AG08395 (cell line): ENCODE measurements around the gene RHO.
A peak's percentile ranks its signal among the peaks of the same experiment; 100 is the strongest.

Experiments used
- DNase-seq: peaks from one replicate; pipeline ENCODE4 v3.0.0; 2012; ENCODE audit warnings: mixed read lengths, low spot score

The RHO gene

GRCh38 chr3:129519896-129520715 is 8.3 kb upstream of the RHO start:
- DNase-seq = no peak

- no peak for DNase-seq
Measured at GRCh38 chr3:129520960-129521359, 7.5 kb upstream of the RHO start.

- DNase-seq = no peak
Measured at GRCh38 chr3:129521611-129522010, 6.8 kb upstream of the RHO start.

GRCh38 chr3:129522953-129523352 is 5.5 kb upstream of the RHO start:
- no peak for DNase-seq

GRCh38 chr3:129524081-129524480 is 4.4 kb upstream of the RHO start:
- DNase-seq = no peak

- DNase-seq = peak; percentile 65
Measured at GRCh38 chr3:129525341-129525968, 3.0 kb upstream of the RHO start.

- no peak for DNase-seq
Measured at GRCh38 chr3:129526121-129526900, 2.1 kb upstream of the RHO start.

- no peak for DNase-seq
Measured at GRCh38 chr3:129527262-129527661, 1.2 kb upstream of the RHO start.

- no peak for DNase-seq
Measured at GRCh38 chr3:129529436-129530210, 1.2 kb downstream of the RHO start.

GRCh38 chr3:129530251-129530791 is 1.9 kb downstream of the RHO start:
- peak; percentile 71 for DNase-seq

GRCh38 chr3:129530821-129531220 is 2.4 kb downstream of the RHO start:
- DNase-seq = no peak

GRCh38 chr3:129531699-129532098 is 3.3 kb downstream of the RHO start:
- DNase-seq = no peak

GRCh38 chr3:129532261-129532660 is 3.8 kb downstream of the RHO start:
- no peak for DNase-seq

GRCh38 chr3:129533406-129533805 is 5.0 kb downstream of the RHO start:
- DNase-seq = no peak

- DNase-seq = no peak
Measured at GRCh38 chr3:129534428-129535027, 6.1 kb downstream of the RHO start.

GRCh38 chr3:129535075-129535474 is 6.6 kb downstream of the RHO start:
- no peak for DNase-seq

GRCh38 chr3:129536374-129536667 is 7.9 kb downstream of the RHO start:
- no peak for DNase-seq

GRCh38 chr3:129536804-129537203 is 8.4 kb downstream of the RHO start:
- no peak for DNase-seq

GRCh38 chr3:129539206-129539605 is 10.8 kb downstream of the RHO start:
- DNase-seq = no peak

GRCh38 chr3:129540776-129541516 is 12.5 kb downstream of the RHO start:
- DNase-seq = no peak

GRCh38 chr3:129542747-129543146 is 14.3 kb downstream of the RHO start:
- DNase-seq = no peak
